HepG2 (cell line): ENCODE data around the gene ZBTB20. TPM values are rescaled to one million over a fixed set of nuclear protein-coding genes. Genes with fewer than 3 reads are reported as not detected.

ENCODE experiments used
- FOSL1 ChIP-seq: sonication (generic); formaldehyde crosslinking; IDR thresholded peaks from 2 replicates; pipeline ENCODE4 v1.9.0; 2021; ENCODE audit warnings: missing genetic modification reagents, borderline replicate concordance
- HES4 ChIP-seq: sonication (generic); formaldehyde crosslinking; IDR thresholded peaks from 2 replicates; pipeline ENCODE4 v1.9.0; 2021; ENCODE audit warnings: mild to moderate bottlenecking, missing genetic modification reagents, borderline replicate concordance
- MAFF ChIP-seq: IDR thresholded peaks from 2 replicates; pipeline ENCODE4 v1.6.1; 2011; ENCODE audit warnings: low read depth, low read length, improper control_type of control experiment
- MED8 ChIP-seq: sonication (generic); formaldehyde crosslinking; IDR thresholded peaks from 2 replicates; pipeline ENCODE4 v1.8.1; 2023; ENCODE audit warnings: mild to moderate bottlenecking, missing genetic modification reagents; ENCODE audit not compliant: insufficient replicate concordance
- MIER2 ChIP-seq: IDR thresholded peaks from 2 replicates; pipeline ENCODE4 v1.6.1; 2016; ENCODE audit warnings: missing biosample characterization, missing genetic modification reagents
- MTA1 ChIP-seq: sonication (generic); formaldehyde crosslinking; IDR thresholded peaks from 2 replicates; pipeline ENCODE4 v1.4.0; 2020; ENCODE audit warnings: missing genetic modification reagents, mild to moderate bottlenecking, borderline replicate concordance
- NFE2L1 ChIP-seq: sonication (generic); formaldehyde crosslinking; IDR thresholded peaks from 2 replicates; pipeline ENCODE4 v1.4.0; 2020; ENCODE audit warnings: missing genetic modification reagents, mild to moderate bottlenecking, borderline replicate concordance
- NR2C2 ChIP-seq: sonication (generic); formaldehyde crosslinking; IDR thresholded peaks from 2 replicates; pipeline ENCODE4 v1.4.0; 2020; ENCODE audit warnings: missing genetic modification reagents, mild to moderate bottlenecking, moderate library complexity, borderline replicate concordance
- POGZ ChIP-seq: sonication (generic); formaldehyde crosslinking; IDR thresholded peaks from 2 replicates; pipeline ENCODE4 v1.4.0; 2020; ENCODE audit warnings: mild to moderate bottlenecking, missing genetic modification reagents
- POLR2G ChIP-seq: fragments of 200-400 bp; formaldehyde crosslinking; IDR thresholded peaks from 2 replicates; pipeline ENCODE4 v1.6.1; 2018; ENCODE audit warnings: mild to moderate bottlenecking, low read depth, low read length, moderate library complexity
- RFX5 ChIP-seq: IDR thresholded peaks from 2 replicates; pipeline ENCODE4 v1.6.1; 2011; ENCODE audit warnings: low read depth, low read length, improper control_type of control experiment
- RNF2 ChIP-seq: fragments of 450-650 bp; conservative IDR thresholded peaks from 2 replicates; pipeline ENCODE4 v1.6.1; 2016; ENCODE audit warnings: low read depth
- SNAPC2 ChIP-seq: sonication (generic); formaldehyde crosslinking; IDR thresholded peaks from 2 replicates; pipeline ENCODE4 v1.8.1; 2022; ENCODE audit warnings: mild to moderate bottlenecking, missing genetic modification reagents
- TBX2 ChIP-seq: sonication (generic); formaldehyde crosslinking; IDR thresholded peaks from 2 replicates; pipeline ENCODE4 v1.5.0; 2020; ENCODE audit warnings: missing genetic modification reagents, mild to moderate bottlenecking, borderline replicate concordance
- ZBTB21 ChIP-seq: sonication (generic); formaldehyde crosslinking; IDR thresholded peaks from 2 replicates; pipeline ENCODE4 v1.4.0; 2020; ENCODE audit warnings: missing genetic modification reagents
- ZNF564 ChIP-seq: sonication (generic); formaldehyde crosslinking; IDR thresholded peaks from 2 replicates; pipeline ENCODE4 v1.8.1; 2023; ENCODE audit warnings: mild to moderate bottlenecking, missing genetic modification reagents
- ZNF780A ChIP-seq: sonication (generic); formaldehyde crosslinking; IDR thresholded peaks from 2 replicates; pipeline ENCODE4 v1.8.0; 2022; ENCODE audit warnings: mild to moderate bottlenecking, missing genetic modification reagents, moderate library complexity
- ZNF883 ChIP-seq: sonication (generic); formaldehyde crosslinking; IDR thresholded peaks from 2 replicates; pipeline ENCODE4 v1.5.1; 2020; ENCODE audit warnings: mild to moderate bottlenecking, missing genetic modification reagents; ENCODE audit errors: not compliant biosample characterization
- polyA plus RNA-seq, 8 experiments: library from polyadenylated mRNA; depleted of rRNA in 3 of 8; stranded (reverse) in 7 of 8; unstranded in 1 of 8; fragments of >200 nt; fragmentation: Illumina TruSeq in 4 of 8; extraction: Trizol in 4 of 8; gene quantifications; 2 replicates each; pipeline versions ENCODE4 v1.2.1 to v1.2.3, GENCODE V29; 2011 to 2016; ENCODE audit warnings: low read depth in 4 of 8, missing spikeins in 1 of 8, mixed read lengths in 1 of 8; ENCODE audit not compliant: insufficient read depth in 1 of 8
- total RNA-seq, 5 experiments: library from RNA; depleted of rRNA; stranded (reverse); fragments of >200 nt; fragmentation: Illumina TruSeq; extraction: Trizol; gene quantifications; 2 replicates each; pipeline ENCODE4 v1.2.3, GENCODE V29; 2016; ENCODE audit warnings: low read depth in 1 of 5
- TF ChIP-seq, protein P1 (sequence below): sonication (generic); formaldehyde crosslinking; IDR thresholded peaks from 2 replicates; pipeline ENCODE4 v1.9.0; 2022; ENCODE audit warnings: missing genetic modification reagents, mild to moderate bottlenecking, borderline replicate concordance
- TF ChIP-seq, protein P2 (sequence below): sonication (generic); formaldehyde crosslinking; IDR thresholded peaks from 2 replicates; pipeline ENCODE4 v1.8.0; 2022; ENCODE audit warnings: missing genetic modification reagents, mild to moderate bottlenecking, moderate library complexity, borderline replicate concordance
- TF ChIP-seq, protein P3 (sequence below), 2 experiments: sonication (generic) in 1 of 2; formaldehyde crosslinking in 1 of 2; IDR thresholded peaks; 2 replicates each; pipeline versions ENCODE4 v1.4.0 to v1.6.1; 2018 to 2020; ENCODE audit warnings: missing genetic modification reagents in 2 of 2, borderline replicate concordance in 1 of 2, low read depth in 1 of 2, mild to moderate bottlenecking in 1 of 2, missing biosample characterization in 1 of 2
- TF ChIP-seq, protein P4 (sequence below): sonication (generic); formaldehyde crosslinking; IDR thresholded peaks from 2 replicates; pipeline ENCODE4 v1.4.0; 2020; ENCODE audit warnings: missing genetic modification reagents

The ZBTB20 gene
- total and polyA plus RNA-seq, 2 of the 13 experiments (the other 11 are each of a cell fraction or from before 2014, with no cell fraction given) = 1.9 to 8.8 TPM

DNA sequence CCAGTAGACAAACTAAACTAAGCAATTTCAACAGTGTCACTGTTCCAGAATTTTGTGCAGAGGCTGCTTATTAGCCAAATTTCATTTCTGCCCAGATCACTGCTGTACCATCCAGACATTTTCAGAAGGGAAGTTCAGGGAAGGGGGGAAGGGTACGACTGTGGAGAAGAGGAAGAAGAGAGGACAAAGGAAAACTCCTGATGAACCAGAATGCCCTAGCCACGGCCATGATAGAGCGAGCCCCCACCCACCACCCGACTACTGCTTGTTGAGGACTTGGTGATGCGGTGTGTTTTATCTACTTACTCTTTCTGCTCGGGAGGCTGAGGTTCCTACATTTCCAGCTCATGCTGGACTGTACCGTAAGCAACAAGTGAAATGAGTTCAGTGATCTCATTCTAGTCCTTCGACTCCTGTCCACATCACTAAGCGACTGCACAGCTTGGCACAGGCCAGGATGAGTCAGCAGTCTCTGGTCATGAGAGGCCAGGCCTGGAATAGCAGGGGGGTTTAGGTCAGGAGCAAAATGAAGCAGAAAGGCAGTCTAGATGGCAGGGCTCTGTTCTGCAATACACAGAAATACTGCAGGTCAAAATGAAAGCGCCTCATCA lies 522.4 kb downstream of the ZBTB20 start (continued):
- TF ChIP-seq, protein P1, sequence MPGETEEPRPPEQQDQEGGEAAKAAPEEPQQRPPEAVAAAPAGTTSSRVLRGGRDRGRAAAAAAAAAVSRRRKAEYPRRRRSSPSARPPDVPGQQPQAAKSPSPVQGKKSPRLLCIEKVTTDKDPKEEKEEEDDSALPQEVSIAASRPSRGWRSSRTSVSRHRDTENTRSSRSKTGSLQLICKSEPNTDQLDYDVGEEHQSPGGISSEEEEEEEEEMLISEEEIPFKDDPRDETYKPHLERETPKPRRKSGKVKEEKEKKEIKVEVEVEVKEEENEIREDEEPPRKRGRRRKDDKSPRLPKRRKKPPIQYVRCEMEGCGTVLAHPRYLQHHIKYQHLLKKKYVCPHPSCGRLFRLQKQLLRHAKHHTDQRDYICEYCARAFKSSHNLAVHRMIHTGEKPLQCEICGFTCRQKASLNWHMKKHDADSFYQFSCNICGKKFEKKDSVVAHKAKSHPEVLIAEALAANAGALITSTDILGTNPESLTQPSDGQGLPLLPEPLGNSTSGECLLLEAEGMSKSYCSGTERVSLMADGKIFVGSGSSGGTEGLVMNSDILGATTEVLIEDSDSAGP (CRISPR knock-in tag) = 0 out of 2 replicates have a peak, but pooled peaks have one; percentile 30
- peak; percentile 52; the same call in 1 of the 2 replicates for TF ChIP-seq FOSL1
- TF ChIP-seq, protein P2, sequence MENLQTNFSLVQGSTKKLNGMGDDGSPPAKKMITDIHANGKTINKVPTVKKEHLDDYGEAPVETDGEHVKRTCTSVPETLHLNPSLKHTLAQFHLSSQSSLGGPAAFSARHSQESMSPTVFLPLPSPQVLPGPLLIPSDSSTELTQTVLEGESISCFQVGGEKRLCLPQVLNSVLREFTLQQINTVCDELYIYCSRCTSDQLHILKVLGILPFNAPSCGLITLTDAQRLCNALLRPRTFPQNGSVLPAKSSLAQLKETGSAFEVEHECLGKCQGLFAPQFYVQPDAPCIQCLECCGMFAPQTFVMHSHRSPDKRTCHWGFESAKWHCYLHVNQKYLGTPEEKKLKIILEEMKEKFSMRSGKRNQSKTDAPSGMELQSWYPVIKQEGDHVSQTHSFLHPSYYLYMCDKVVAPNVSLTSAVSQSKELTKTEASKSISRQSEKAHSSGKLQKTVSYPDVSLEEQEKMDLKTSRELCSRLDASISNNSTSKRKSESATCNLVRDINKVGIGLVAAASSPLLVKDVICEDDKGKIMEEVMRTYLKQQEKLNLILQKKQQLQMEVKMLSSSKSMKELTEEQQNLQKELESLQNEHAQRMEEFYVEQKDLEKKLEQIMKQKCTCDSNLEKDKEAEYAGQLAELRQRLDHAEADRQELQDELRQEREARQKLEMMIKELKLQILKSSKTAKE = peak; percentile 26; the same call in 1 of the 2 replicates
- TF ChIP-seq MED8 (CRISPR knock-in tag) = no peak
- TF ChIP-seq NR2C2 = no peak
- TF ChIP-seq SNAPC2 = peak; percentile 71; the same call in 1 of the 2 replicates
- peak; percentile 90 for TF ChIP-seq MAFF
- TF ChIP-seq, protein P3, sequence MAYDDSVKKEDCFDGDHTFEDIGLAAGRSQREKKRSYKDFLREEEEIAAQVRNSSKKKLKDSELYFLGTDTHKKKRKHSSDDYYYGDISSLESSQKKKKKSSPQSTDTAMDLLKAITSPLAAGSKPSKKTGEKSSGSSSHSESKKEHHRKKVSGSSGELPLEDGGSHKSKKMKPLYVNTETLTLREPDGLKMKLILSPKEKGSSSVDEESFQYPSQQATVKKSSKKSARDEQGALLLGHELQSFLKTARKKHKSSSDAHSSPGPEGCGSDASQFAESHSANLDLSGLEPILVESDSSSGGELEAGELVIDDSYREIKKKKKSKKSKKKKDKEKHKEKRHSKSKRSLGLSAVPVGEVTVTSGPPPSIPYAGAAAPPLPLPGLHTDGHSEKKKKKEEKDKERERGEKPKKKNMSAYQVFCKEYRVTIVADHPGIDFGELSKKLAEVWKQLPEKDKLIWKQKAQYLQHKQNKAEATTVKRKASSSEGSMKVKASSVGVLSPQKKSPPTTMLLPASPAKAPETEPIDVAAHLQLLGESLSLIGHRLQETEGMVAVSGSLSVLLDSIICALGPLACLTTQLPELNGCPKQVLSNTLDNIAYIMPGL (CRISPR knock-in tag; IDR thresholded peaks at IDR 0.05; ENCODE audit: borderline replicate concordance in 1 of 2, low read depth in 1 of 2) = peak in 1 of 2 experiments; percentile 55; a peak in 1 of 4 replicates
- no peak for TF ChIP-seq ZNF883 (CRISPR knock-in tag)
- peak; percentile 45; the same call in 1 of the 2 replicates for TF ChIP-seq MIER2 (CRISPR knock-in tag)
- TF ChIP-seq HES4 (CRISPR knock-in tag) = no peak
- TF ChIP-seq ZNF564 (CRISPR knock-in tag) = no peak
- TF ChIP-seq, protein P4, sequence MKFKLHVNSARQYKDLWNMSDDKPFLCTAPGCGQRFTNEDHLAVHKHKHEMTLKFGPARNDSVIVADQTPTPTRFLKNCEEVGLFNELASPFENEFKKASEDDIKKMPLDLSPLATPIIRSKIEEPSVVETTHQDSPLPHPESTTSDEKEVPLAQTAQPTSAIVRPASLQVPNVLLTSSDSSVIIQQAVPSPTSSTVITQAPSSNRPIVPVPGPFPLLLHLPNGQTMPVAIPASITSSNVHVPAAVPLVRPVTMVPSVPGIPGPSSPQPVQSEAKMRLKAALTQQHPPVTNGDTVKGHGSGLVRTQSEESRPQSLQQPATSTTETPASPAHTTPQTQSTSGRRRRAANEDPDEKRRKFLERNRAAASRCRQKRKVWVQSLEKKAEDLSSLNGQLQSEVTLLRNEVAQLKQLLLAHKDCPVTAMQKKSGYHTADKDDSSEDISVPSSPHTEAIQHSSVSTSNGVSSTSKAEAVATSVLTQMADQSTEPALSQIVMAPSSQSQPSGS (CRISPR knock-in tag) = no peak
- TF ChIP-seq POLR2G = peak; percentile 86
- no peak for TF ChIP-seq MTA1 (CRISPR knock-in tag)
- TF ChIP-seq ZNF780A = 0 out of 2 replicates have a peak, but pooled peaks have one; percentile 28
- TF ChIP-seq NFE2L1 (CRISPR knock-in tag) = peak; percentile 98
- peak; percentile 37; the same call in 1 of the 2 replicates for TF ChIP-seq POGZ (CRISPR knock-in tag)
- TF ChIP-seq TBX2 (CRISPR knock-in tag) = peak; percentile 32; the same call in 1 of the 2 replicates
- TF ChIP-seq RNF2 = no peak
- TF ChIP-seq RFX5 = peak; percentile 72; the same call in 1 of the 2 replicates
- peak; percentile 84 for TF ChIP-seq ZBTB21 (CRISPR knock-in tag)
